ENCODE data around the gene ETV1. TPM values are rescaled to one million over a fixed set of nuclear protein-coding genes. Genes with fewer than 3 reads are reported as not detected.

Gene ETV1
- total RNA-seq, 2 donors from 2014 or later: 6.1 to 9.2 TPM

GRCh38 chr7:13852281-13852968 lies 137.0 kb downstream of the ETV1 start:
- DNase-seq (ENCODE audit: low spot score): no peak
- WGBS: 94% methylated on average over 8 of the region's 8 CpGs

GRCh38 chr7:13851736-13852135 lies 137.7 kb downstream of the ETV1 start:
- H3K27me3 ChIP-seq (replicated peaks; ENCODE audit: insufficient read depth): no peaks in the 10 kb centered on the region
- H3K4me1 ChIP-seq (replicated peaks): no peaks in the 10 kb centered on the region
- H3K36me3 ChIP-seq: no peaks in the 10 kb centered on the region
- TF ChIP-seq POLR2AphosphoS5 (IDR thresholded peaks at IDR 0.05) (no peak), POLR2A (IDR thresholded peaks at IDR 0.05) (no peak)
- TF ChIP-seq, protein P1, sequence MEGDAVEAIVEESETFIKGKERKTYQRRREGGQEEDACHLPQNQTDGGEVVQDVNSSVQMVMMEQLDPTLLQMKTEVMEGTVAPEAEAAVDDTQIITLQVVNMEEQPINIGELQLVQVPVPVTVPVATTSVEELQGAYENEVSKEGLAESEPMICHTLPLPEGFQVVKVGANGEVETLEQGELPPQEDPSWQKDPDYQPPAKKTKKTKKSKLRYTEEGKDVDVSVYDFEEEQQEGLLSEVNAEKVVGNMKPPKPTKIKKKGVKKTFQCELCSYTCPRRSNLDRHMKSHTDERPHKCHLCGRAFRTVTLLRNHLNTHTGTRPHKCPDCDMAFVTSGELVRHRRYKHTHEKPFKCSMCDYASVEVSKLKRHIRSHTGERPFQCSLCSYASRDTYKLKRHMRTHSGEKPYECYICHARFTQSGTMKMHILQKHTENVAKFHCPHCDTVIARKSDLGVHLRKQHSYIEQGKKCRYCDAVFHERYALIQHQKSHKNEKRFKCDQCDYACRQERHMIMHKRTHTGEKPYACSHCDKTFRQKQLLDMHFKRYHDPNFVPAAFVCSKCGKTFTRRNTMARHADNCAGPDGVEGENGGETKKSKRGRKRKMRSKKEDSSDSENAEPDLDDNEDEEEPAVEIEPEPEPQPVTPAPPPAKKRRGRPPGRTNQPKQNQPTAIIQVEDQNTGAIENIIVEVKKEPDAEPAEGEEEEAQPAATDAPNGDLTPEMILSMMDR (IDR thresholded peaks at IDR 0.05): no peak
- DNase-seq (ENCODE audit: low spot score): no peak
- 49% methylated on average over 4 of the region's 4 CpGs for whole genome bisulfite sequencing
- no peaks in the 10 kb centered on the region for H3K9me3 ChIP-seq
- intact Hi-C loops (cut with DNase I): no loop called here
- no peak overlapping the region for H3K27ac ChIP-seq
- no peak overlapping the region for H3K4me3 ChIP-seq

More at GRCh38 chr7:13852281-13852968, 137.0 kb downstream of the ETV1 start:
- Histone ChIP-seq H3K4me1 (replicated peaks) (no peaks in the 10 kb centered on the region), H3K9me3 (no peaks in the 10 kb centered on the region), H3K36me3 (no peaks in the 10 kb centered on the region), H3K27me3 (replicated peaks; ENCODE audit: insufficient read depth) (no peaks in the 10 kb centered on the region), H3K4me3 (no peak overlapping the region), H3K27ac (no peak overlapping the region)
- TF ChIP-seq POLR2A (IDR thresholded peaks at IDR 0.05) (no peak), POLR2AphosphoS5 (IDR thresholded peaks at IDR 0.05) (no peak)
- TF ChIP-seq, protein P1 (IDR thresholded peaks at IDR 0.05): no peak
- intact Hi-C loops (cut with DNase I): no loop called here

GRCh38 chr7:13850185-13850752 lies 139.2 kb downstream of the ETV1 start:
- TF ChIP-seq POLR2AphosphoS5 (IDR thresholded peaks at IDR 0.05) (no peak), POLR2A (IDR thresholded peaks at IDR 0.05) (no peak)
- TF ChIP-seq, protein P1 (IDR thresholded peaks at IDR 0.05): no peak
- no peak for DNase-seq (ENCODE audit: low spot score)
- H3K27ac ChIP-seq: no peak overlapping the region
- intact Hi-C loops (cut with DNase I): no loop called here
- 30% methylated on average over 2 of the region's 2 CpGs for WGBS
- no peaks in the 10 kb centered on the region for H3K4me1 ChIP-seq (replicated peaks)
- no peaks in the 10 kb centered on the region for H3K9me3 ChIP-seq
- no peak overlapping the region for H3K4me3 ChIP-seq
- no peaks in the 10 kb centered on the region for H3K36me3 ChIP-seq
- H3K27me3 ChIP-seq (replicated peaks; ENCODE audit: insufficient read depth): no peaks in the 10 kb centered on the region

DNA sequence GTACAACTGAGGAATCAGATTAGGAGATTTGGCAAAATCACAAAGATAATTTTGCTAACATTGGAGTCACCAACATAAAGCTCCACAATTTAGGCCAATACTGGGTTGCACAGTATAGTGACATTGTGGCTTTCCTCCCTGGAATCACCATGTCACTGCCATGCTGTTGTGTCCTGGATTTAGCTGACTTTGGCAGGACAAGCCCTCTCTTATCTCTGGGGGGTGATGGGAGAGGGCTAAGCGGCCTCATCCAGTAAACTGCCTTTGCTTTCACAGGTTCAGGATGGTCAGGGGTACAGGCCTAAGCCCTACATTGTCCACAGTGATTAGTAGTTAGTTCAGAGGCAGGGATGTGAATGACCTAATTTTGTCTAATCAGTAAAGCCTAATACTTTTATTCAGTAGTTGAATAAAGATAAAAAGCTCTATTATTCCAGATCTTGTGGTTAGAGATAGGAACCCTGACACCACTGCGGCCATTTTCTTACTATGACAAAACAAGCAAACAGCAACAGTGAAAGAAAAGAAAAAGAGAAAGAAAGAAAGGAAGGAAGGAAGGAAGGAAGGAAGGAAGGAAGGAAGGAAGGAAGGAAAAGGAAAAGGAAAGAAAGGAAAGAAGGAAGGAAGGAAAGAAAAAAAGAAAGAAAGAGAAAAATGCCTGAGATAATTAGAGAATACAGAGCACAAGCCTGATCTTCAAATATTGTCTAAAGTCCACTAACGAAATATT lies 140.1 kb downstream of the ETV1 start:
- Histone ChIP-seq H3K27ac (no peak overlapping the region), H3K36me3 (no peaks in the 10 kb centered on the region), H3K4me3 (no peak overlapping the region), H3K27me3 (replicated peaks; ENCODE audit: insufficient read depth) (no peaks in the 10 kb centered on the region), H3K9me3 (no peaks in the 10 kb centered on the region), H3K4me1 (replicated peaks) (no peaks in the 10 kb centered on the region)
- TF ChIP-seq POLR2A (IDR thresholded peaks at IDR 0.05) (no peak), POLR2AphosphoS5 (IDR thresholded peaks at IDR 0.05) (no peak)
- TF ChIP-seq, protein P1 (IDR thresholded peaks at IDR 0.05): no peak
- WGBS: 91% methylated on average over 3 of the region's 3 CpGs
- intact Hi-C loops (cut with DNase I): no loop called here
- DNase-seq (ENCODE audit: low spot score): no peak
